Measurements from ENCODE around the gene YOD1.

The YOD1 gene

DNA sequence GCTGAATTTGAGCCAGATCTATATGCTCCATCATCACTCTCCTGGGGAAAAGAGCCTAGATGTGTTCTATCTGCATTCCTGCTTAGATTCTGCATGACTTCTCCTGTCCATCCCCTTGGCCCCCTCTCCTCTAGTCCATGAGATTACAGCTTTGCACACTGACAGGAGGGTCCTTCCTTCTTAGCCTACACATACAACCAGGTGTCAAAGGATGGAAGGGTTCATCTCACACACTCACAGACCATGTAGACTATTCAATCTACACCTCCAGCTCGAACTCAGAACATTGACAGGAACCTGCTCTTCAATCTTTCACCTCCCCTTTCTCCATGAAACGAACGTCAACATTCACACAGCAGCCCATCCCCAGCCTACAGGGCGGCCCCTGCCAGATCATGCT, 32.3 kb downstream of the YOD1 start:
- H3K27me3 ChIP-seq (ENCODE audit: control insufficient read depth in 1 of 2, insufficient read depth in 2 of 2, low read length in 2 of 2): peaks cover 5 to 10% of the 10 kb centered on the region in 2 donors
- H3K36me3 ChIP-seq (ENCODE audit: control insufficient read depth in 2 of 2, insufficient read depth in 2 of 2, low read length in 2 of 2): no peaks in the 10 kb centered on the region
- H3K4me3 ChIP-seq (ENCODE audit: low read length in 2 of 2): no peak overlapping the region
- peaks cover 3% of the 10 kb centered on the region for H3K4me1 ChIP-seq (ENCODE audit: control insufficient read depth, insufficient read depth, low read length)
- no peak overlapping the region for H3K27ac ChIP-seq (ENCODE audit: low read length)
- no peaks in the 10 kb centered on the region for H3K9me3 ChIP-seq (ENCODE audit: control insufficient read depth in 2 of 2, low read length in 2 of 2)
- H3K9ac ChIP-seq (ENCODE audit: low read length in 2 of 2): no peak overlapping the region

DNA sequence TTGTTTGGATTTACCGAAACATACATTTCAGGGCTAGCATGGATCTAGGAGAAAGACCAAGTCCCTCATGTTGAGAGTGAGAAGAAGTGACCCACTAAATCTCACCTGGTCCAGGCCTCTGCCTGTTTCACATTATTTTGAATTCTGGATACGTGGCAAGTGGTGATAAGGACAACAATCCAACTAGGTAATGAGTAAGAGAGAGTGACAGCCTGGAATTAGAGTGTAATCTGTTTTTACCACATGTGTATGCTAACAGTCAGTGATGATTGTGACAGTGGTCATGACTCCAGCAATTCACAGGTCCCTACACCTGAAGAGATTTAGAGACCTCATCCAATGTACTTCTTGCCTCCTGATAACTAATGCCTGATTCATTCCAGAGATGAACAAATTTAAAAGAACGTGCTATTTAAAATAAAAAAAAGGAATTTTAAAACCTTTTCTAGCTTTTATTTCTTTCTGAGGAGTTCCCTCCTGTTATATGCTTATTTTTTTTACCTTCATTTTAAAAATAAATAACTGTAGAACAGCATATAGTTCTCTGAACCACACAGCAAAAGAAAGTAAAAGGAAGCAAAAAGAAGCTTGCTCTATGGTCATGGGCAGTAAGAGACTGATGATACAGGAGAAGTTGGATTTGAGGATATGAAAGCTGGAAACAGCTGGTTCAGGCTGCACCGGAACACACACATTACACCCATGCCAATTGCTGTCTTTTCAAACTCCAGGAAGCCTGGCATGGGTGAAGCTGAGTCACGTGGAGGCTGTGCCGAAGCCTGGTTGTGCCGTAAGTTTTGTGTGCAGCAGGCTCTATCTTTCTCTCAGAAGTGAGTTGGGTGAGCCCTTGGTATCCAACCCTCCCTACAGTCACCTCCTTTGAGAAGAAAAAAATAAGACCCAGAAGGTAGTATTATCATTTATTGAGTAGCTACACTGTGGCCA, 33.1 kb downstream of the YOD1 start:
- Histone ChIP-seq H3K27ac (ENCODE audit: low read length) (no peak overlapping the region), H3K9me3 (ENCODE audit: control insufficient read depth in 2 of 2, low read length in 2 of 2) (no peaks in the 10 kb centered on the region), H3K4me1 (ENCODE audit: control insufficient read depth, insufficient read depth, low read length) (peaks cover 3% of the 10 kb centered on the region), H3K4me3 (ENCODE audit: low read length in 2 of 2) (no peak overlapping the region), H3K27me3 (ENCODE audit: control insufficient read depth in 1 of 2, insufficient read depth in 2 of 2, low read length in 2 of 2) (peaks cover 5 to 10% of the 10 kb centered on the region in 2 donors), H3K9ac (ENCODE audit: low read length in 2 of 2) (no peak overlapping the region), H3K36me3 (ENCODE audit: control insufficient read depth in 2 of 2, insufficient read depth in 2 of 2, low read length in 2 of 2) (no peaks in the 10 kb centered on the region)

DNA sequence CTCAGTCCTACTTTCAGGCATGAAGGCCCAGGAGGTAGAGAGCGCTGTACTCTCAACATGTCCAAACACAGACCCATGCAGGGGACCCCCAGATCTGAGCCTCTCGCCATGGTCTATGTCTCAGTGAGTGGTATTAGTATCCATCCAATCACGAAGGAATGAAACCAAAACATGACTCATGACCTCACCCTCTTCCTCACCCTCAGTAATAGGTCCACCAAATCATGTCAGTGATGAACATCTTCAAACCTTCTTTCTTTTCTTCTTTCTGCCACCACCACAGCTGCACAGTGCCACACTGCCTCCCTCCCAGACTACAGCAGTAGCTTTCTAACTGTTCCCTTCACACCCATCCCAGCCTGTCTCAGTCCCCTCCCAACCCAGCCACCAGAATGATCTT, 35.2 kb downstream of the YOD1 start:
- H3K9me3 ChIP-seq (ENCODE audit: control insufficient read depth in 2 of 2, low read length in 2 of 2): no peaks in the 10 kb centered on the region
- H3K27ac ChIP-seq (ENCODE audit: low read length): no peak overlapping the region
- H3K9ac ChIP-seq (ENCODE audit: low read length in 2 of 2): no peak overlapping the region
- H3K36me3 ChIP-seq (ENCODE audit: control insufficient read depth in 2 of 2, insufficient read depth in 2 of 2, low read length in 2 of 2): no peaks in the 10 kb centered on the region
- no peak overlapping the region for H3K4me3 ChIP-seq (ENCODE audit: low read length in 2 of 2)
- H3K4me1 ChIP-seq (ENCODE audit: control insufficient read depth, insufficient read depth, low read length): no peaks in the 10 kb centered on the region
- H3K27me3 ChIP-seq (ENCODE audit: control insufficient read depth in 1 of 2, insufficient read depth in 2 of 2, low read length in 2 of 2): peaks cover 5 to 10% of the 10 kb centered on the region in 2 donors

- H3K4me1 ChIP-seq (ENCODE audit: control insufficient read depth, insufficient read depth, low read length): no peaks in the 10 kb centered on the region
- H3K9me3 ChIP-seq (ENCODE audit: control insufficient read depth in 2 of 2, low read length in 2 of 2): no peaks in the 10 kb centered on the region
- no peak overlapping the region for H3K4me3 ChIP-seq (ENCODE audit: low read length in 2 of 2)
- H3K36me3 ChIP-seq (ENCODE audit: control insufficient read depth in 2 of 2, insufficient read depth in 2 of 2, low read length in 2 of 2): no peaks in the 10 kb centered on the region
- H3K27me3 ChIP-seq (ENCODE audit: control insufficient read depth in 1 of 2, insufficient read depth in 2 of 2, low read length in 2 of 2): peaks cover 2 to 10% of the 10 kb centered on the region in 2 donors
- no peak overlapping the region for H3K27ac ChIP-seq (ENCODE audit: low read length)
- no peak overlapping the region for H3K9ac ChIP-seq (ENCODE audit: low read length in 2 of 2)
Measured at GRCh38 chr1:207014728-207015127, 36.3 kb downstream of the YOD1 start.

DNA sequence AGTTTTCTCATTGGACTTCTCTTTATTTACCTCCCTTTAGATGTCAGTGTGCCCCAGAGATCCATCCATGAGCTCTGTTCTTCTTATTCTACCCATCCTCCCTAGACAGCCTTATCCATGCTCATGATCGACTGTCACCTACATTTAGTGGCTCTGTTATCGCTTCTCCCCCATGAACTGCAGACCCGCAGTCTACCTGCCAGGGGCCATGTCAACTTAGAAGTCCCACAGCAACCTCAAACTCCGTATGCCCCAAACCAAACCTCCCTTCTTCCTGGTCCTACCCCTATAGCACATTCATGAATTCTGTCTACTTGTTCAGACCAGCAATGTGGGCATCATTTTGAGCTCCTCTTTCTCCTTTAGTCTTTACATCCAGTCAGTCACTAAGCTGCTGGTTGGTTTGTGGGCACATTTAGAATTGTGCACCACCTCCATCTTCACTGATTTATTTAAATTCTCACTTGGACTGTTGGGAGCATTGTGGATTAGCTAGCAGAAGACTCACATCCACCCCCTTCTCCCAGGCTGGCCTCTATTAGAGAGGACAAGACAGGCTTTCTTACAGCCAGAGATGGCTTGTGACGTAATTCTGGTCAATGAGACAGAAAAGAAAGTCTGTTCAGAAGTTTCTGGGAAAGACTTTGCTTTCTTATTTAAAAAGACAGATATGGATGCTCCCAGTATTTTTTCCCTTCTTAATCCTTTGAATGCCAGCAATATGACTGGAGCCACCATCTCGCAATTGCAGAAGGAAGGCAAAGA, 37.5 kb downstream of the YOD1 start:
- H3K4me1 ChIP-seq (ENCODE audit: control insufficient read depth, insufficient read depth, low read length): no peaks in the 10 kb centered on the region
- no peak overlapping the region for H3K27ac ChIP-seq (ENCODE audit: low read length)
- no peak overlapping the region for H3K4me3 ChIP-seq (ENCODE audit: low read length in 2 of 2)
- H3K27me3 ChIP-seq (ENCODE audit: control insufficient read depth in 1 of 2, insufficient read depth in 2 of 2, low read length in 2 of 2): peaks cover 2 to 6% of the 10 kb centered on the region in 2 donors
- no peaks in the 10 kb centered on the region for H3K9me3 ChIP-seq (ENCODE audit: control insufficient read depth in 2 of 2, low read length in 2 of 2)
- H3K36me3 ChIP-seq (ENCODE audit: control insufficient read depth in 2 of 2, insufficient read depth in 2 of 2, low read length in 2 of 2): no peaks in the 10 kb centered on the region
- H3K9ac ChIP-seq (ENCODE audit: low read length in 2 of 2): no peak overlapping the region

DNA sequence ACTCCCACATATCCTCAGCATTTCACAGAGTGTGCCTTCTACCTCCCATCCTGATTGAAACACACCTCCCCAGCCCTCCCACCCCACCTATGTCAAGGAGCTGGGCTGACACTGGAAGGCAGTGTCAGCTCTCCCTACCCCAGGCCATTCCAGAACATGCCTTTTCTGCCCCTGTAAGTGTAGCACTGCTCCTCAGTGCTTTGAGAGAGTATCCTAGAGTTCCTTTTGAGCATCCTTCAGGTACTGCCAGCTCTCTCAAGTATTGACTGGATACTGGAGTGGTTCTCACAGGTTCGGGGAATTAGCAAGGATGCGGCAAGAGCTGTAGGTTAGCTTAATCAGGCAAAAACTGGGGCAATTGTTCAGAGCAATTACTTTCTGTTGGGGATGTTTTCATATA, 40.3 kb downstream of the YOD1 start:
- H3K27me3 ChIP-seq (ENCODE audit: control insufficient read depth in 1 of 2, insufficient read depth in 2 of 2, low read length in 2 of 2): peaks cover 0 to 6% of the 10 kb centered on the region in 2 donors
- no peaks in the 10 kb centered on the region for H3K36me3 ChIP-seq (ENCODE audit: control insufficient read depth in 2 of 2, insufficient read depth in 2 of 2, low read length in 2 of 2)
- H3K9ac ChIP-seq (ENCODE audit: low read length in 2 of 2): no peak overlapping the region
- no peaks in the 10 kb centered on the region for H3K9me3 ChIP-seq (ENCODE audit: control insufficient read depth in 2 of 2, low read length in 2 of 2)
- no peak overlapping the region for H3K4me3 ChIP-seq (ENCODE audit: low read length in 2 of 2)
- peaks cover 3% of the 10 kb centered on the region for H3K4me1 ChIP-seq (ENCODE audit: control insufficient read depth, insufficient read depth, low read length)
- H3K27ac ChIP-seq (ENCODE audit: low read length): no peak overlapping the region

- Histone ChIP-seq H3K27me3 (ENCODE audit: control insufficient read depth in 1 of 2, insufficient read depth in 2 of 2, low read length in 2 of 2) (peaks cover 0 to 1% of the 10 kb centered on the region in 2 donors), H3K4me1 (ENCODE audit: control insufficient read depth, insufficient read depth, low read length) (peaks cover 3% of the 10 kb centered on the region), H3K9me3 (ENCODE audit: control insufficient read depth in 2 of 2, low read length in 2 of 2) (no peaks in the 10 kb centered on the region), H3K4me3 (ENCODE audit: low read length in 2 of 2) (no peak overlapping the region), H3K27ac (ENCODE audit: low read length) (no peak overlapping the region), H3K9ac (ENCODE audit: low read length in 2 of 2) (no peak overlapping the region), H3K36me3 (ENCODE audit: control insufficient read depth in 2 of 2, insufficient read depth in 2 of 2, low read length in 2 of 2) (no peaks in the 10 kb centered on the region)
Measured at GRCh38 chr1:207009945-207010344, 41.1 kb downstream of the YOD1 start.

DNA sequence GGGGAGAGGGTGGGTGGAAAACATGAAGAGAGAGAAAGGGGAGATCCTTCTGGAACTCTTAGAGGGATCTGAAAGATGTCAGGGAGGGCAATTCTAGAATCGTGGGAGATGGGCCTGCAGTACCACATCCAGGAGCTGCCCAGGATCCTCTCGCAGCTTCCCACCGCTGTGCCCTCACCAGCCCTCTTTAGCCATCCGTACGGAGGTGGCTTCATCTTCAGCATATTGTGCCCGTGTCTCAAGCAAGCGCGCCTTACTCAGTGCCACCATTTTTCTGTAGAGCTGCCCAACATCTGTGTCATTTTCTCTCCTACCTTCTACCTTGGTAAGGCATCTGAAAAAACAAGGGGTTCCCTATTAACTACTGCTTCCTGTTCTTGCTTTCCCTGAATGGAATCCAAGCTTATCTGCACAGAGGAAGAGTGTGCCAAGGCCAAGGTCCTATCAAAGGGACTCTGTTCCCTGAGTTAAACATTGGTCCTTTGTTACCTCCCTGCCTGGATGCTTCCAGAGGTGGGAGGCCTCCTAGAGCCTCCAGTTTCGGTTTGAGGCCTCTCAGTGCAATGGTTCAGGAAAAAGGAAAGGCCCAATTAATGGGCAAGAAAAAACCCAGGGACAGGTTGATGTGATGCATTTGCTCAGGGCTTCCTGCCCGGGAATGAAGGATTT, 41.7 kb downstream of the YOD1 start:
- H3K9ac ChIP-seq (ENCODE audit: low read length in 2 of 2): no peak overlapping the region
- H3K27ac ChIP-seq (ENCODE audit: low read length): no peak overlapping the region
- no peaks in the 10 kb centered on the region for H3K36me3 ChIP-seq (ENCODE audit: control insufficient read depth in 2 of 2, insufficient read depth in 2 of 2, low read length in 2 of 2)
- H3K4me1 ChIP-seq (ENCODE audit: control insufficient read depth, insufficient read depth, low read length): peaks cover 3% of the 10 kb centered on the region
- H3K4me3 ChIP-seq (ENCODE audit: low read length in 2 of 2): no peak overlapping the region
- no peaks in the 10 kb centered on the region for H3K27me3 ChIP-seq (ENCODE audit: control insufficient read depth in 1 of 2, insufficient read depth in 2 of 2, low read length in 2 of 2)
- H3K9me3 ChIP-seq (ENCODE audit: control insufficient read depth in 2 of 2, low read length in 2 of 2): no peaks in the 10 kb centered on the region

- Histone ChIP-seq H3K9me3 (ENCODE audit: control insufficient read depth in 2 of 2, low read length in 2 of 2) (no peaks in the 10 kb centered on the region), H3K27ac (ENCODE audit: low read length) (no peak overlapping the region), H3K4me3 (ENCODE audit: low read length in 2 of 2) (no peak overlapping the region), H3K9ac (ENCODE audit: low read length in 2 of 2) (no peak overlapping the region), H3K36me3 (ENCODE audit: control insufficient read depth in 2 of 2, insufficient read depth in 2 of 2, low read length in 2 of 2) (no peaks in the 10 kb centered on the region), H3K4me1 (ENCODE audit: control insufficient read depth, insufficient read depth, low read length) (peaks cover 3% of the 10 kb centered on the region), H3K27me3 (ENCODE audit: control insufficient read depth in 1 of 2, insufficient read depth in 2 of 2, low read length in 2 of 2) (no peaks in the 10 kb centered on the region)
Measured at GRCh38 chr1:207007352-207008033, 43.5 kb downstream of the YOD1 start.

- H3K36me3 ChIP-seq (ENCODE audit: control insufficient read depth in 2 of 2, insufficient read depth in 2 of 2, low read length in 2 of 2): no peaks in the 10 kb centered on the region
- H3K27ac ChIP-seq (ENCODE audit: low read length): no peak overlapping the region
- H3K4me1 ChIP-seq (ENCODE audit: control insufficient read depth, insufficient read depth, low read length): peaks cover 3% of the 10 kb centered on the region
Measured at GRCh38 chr1:207006914-207007313, 44.1 kb downstream of the YOD1 start.

More at GRCh38 chr1:207006914-207007313, 44.1 kb downstream of the YOD1 start:
- H3K9me3 ChIP-seq (ENCODE audit: control insufficient read depth in 2 of 2, low read length in 2 of 2): no peaks in the 10 kb centered on the region
- H3K9ac ChIP-seq (ENCODE audit: low read length in 2 of 2): no peak overlapping the region
- H3K4me3 ChIP-seq (ENCODE audit: low read length in 2 of 2): no peak overlapping the region
- no peaks in the 10 kb centered on the region for H3K27me3 ChIP-seq (ENCODE audit: control insufficient read depth in 1 of 2, insufficient read depth in 2 of 2, low read length in 2 of 2)

All from stomach smooth muscle (tissue), 2 donors.